Spleen (tissue), 11 donors: Measurements from ENCODE around the gene CGNL1. TPM values are rescaled to one million over a fixed set of nuclear protein-coding genes. Genes with fewer than 3 reads are reported as not detected.

Experiments used
- DNase-seq: peaks from one replicate; pipeline ENCODE4 v3.0.0-alpha.2; 2020
- H3K27ac ChIP-seq, 8 donors: fragments of 200-600 bp; sonication (generic) in 7 of 8; 1 replicate in 4 of 8; 2 replicates in 4 of 8; pipeline versions ENCODE4 v1.5.0 to v1.8.0; 2016 to 2021; ENCODE audit warnings: inconsistent platforms in 4 of 8, mild to moderate bottlenecking in 4 of 8, moderate library complexity in 1 of 8
- H3K27me3 ChIP-seq, 7 donors: fragments of 200-600 bp; sonication (generic) in 6 of 7; replicated peaks in 1 of 7; 1 replicate in 4 of 7; 2 replicates in 3 of 7; pipeline versions ENCODE4 v1.5.0 to v1.8.0; 2016 to 2021; ENCODE audit warnings: inconsistent platforms in 3 of 7, mild to moderate bottlenecking in 1 of 7
- H3K36me3 ChIP-seq, 6 donors: fragments of 200-600 bp; sonication (generic) in 5 of 6; 1 replicate in 4 of 6; 2 replicates in 2 of 6; pipeline versions ENCODE4 v1.5.0 to v1.8.0; 2016 to 2021; ENCODE audit warnings: inconsistent platforms in 2 of 6
- H3K4me1 ChIP-seq, 6 donors: fragments of 200-600 bp; sonication (generic) in 5 of 6; 1 replicate in 3 of 6; 2 replicates in 3 of 6; pipeline versions ENCODE4 v1.5.0 to v1.8.0; 2016 to 2021; ENCODE audit warnings: inconsistent platforms in 3 of 6
- H3K4me3 ChIP-seq, 8 donors: fragments of 200-600 bp; sonication (generic) in 7 of 8; 1 replicate in 4 of 8; 2 replicates in 4 of 8; pipeline versions ENCODE4 v1.5.0 to v1.8.0; 2016 to 2021; ENCODE audit warnings: inconsistent platforms in 4 of 8, mild to moderate bottlenecking in 4 of 8, moderate library complexity in 2 of 8
- H3K9me3 ChIP-seq, 8 donors: fragments of 200-600 bp; sonication (generic) in 7 of 8; 1 replicate in 4 of 8; 2 replicates in 4 of 8; pipeline versions ENCODE4 v1.5.0 to v1.8.0; 2016 to 2021; ENCODE audit warnings: inconsistent platforms in 4 of 8
- POLR2A ChIP-seq, 3 donors: fragments of 450-650 bp; IDR thresholded peaks; one replicate each; pipeline ENCODE4 v1.5.1; 2017; ENCODE audit warnings: antibody characterized with exemption in 3 of 3, mild to moderate bottlenecking in 1 of 3
- POLR2AphosphoS5 ChIP-seq, 3 donors: sonication (generic); formaldehyde crosslinking; IDR thresholded peaks; one replicate each; pipeline ENCODE4 v1.5.1; 2017; ENCODE audit warnings: antibody characterized with exemption in 3 of 3
- WGBS, 5 donors: extraction: QIAGEN DNeasy Blood & Tissue Kit in 3 of 5; methylation state at CpG; one replicate each; pipeline versions ENCODE4 v1.1.5 to v1.1.7; 2013 to 2018; 5-methylcytosine and 5-hydroxymethylcytosine counted together
- intact Hi-C: fragments of 100-400 bp; cut with DNase I; formaldehyde crosslinking; loops from one replicate; pipeline ENCODE4 v1.15.0; 2023; ENCODE audit warnings: low total_unique reads
- polyA plus RNA-seq, 3 donors: library from polyadenylated mRNA; stranded (reverse); fragments of 200-250 nt; gene quantifications; one replicate each; pipeline ENCODE4 v1.2.1, GENCODE V29; 2013
- total RNA-seq, 7 donors: library from RNA; depleted of rRNA in 3 of 7; stranded (reverse); fragments of >200 nt in 3 of 7; fragmentation: NEBNext Ultra II Directional in 4 of 7; extraction: Animal tissue kit (Norgen Biotek cat#: 25700) in 4 of 7; gene quantifications; one replicate each; pipeline versions ENCODE4 v1.1.0 to v1.2.1, GENCODE V29; 2016 to 2021
- TF ChIP-seq, protein P1 (sequence below), 11 experiments: fragments of 200-600 bp in 7 of 11; fragments of 450-650 bp in 4 of 11; sonication (generic) in 4 of 11; IDR thresholded peaks in 8 of 11; conservative IDR thresholded peaks in 3 of 11; 1 replicate in 7 of 11; 2 replicates in 4 of 11; pipeline versions ENCODE4 v1.4.0 to v1.8.0; 2016 to 2021; ENCODE audit warnings: antibody characterized with exemption in 11 of 11, inconsistent platforms in 4 of 11, mild to moderate bottlenecking in 1 of 11
- donor health status: healthy with polysubstance abuse.
- donor health status: DM: no; HTN: no; CAD: no; lungs with moderate emphysema.
- donor health status: DM: no; HTN: no; CAD: no.
- donor health status: Bipolar disorder and iron deficiency.
- donor health status: healthy.
- donor health status: DM: no; HTN: no; CAD: no.
- donor health status: DM: yes; HTN: yes; CAD: no.

Gene CGNL1
- total and polyA plus RNA-seq, 10 donors: 0.07 to 0.73 (median 0.36) TPM

- H3K4me1 ChIP-seq: peaks cover 0 to 14% (median 8%) of the 10 kb centered on the region in 6 donors
These were observed 130.1 kb downstream of the CGNL1 start for GRCh38 chr15:57506422-57506821.

DNA sequence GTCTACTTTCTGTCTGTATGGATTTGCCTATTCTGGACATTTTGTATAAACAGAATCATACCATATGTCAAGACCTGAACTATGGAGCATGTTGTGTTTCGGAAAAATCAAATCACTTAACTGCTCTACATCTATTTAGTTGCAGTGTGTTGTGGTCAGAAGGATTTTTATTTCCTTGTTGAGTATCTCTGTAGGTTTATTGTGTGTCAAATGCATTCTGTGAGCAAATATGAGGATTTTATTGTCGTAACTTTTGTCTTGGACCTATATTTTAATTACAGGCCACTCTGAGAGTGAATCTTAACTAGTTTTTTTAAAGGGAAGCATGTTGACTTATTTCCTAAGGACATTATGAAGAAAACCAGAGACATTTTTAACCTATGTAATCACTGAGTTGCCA is 130.8 kb downstream of the CGNL1 start:
- Histone ChIP-seq H3K27ac (no peak overlapping the region), H3K36me3 (no peaks in the 10 kb centered on the region), H3K4me3 (no peak overlapping the region), H3K4me1 (peaks cover 0 to 14% (median 8%) of the 10 kb centered on the region in 6 donors), H3K27me3 (no peaks in the 10 kb centered on the region), H3K9me3 (no peaks in the 10 kb centered on the region)
- WGBS, 5 donors: 89 to 98% (median 95%) methylated on average over 2 of the region's 2 CpGs
- TF ChIP-seq POLR2AphosphoS5 (IDR thresholded peaks at IDR 0.05) (no peak), POLR2A (IDR thresholded peaks at IDR 0.05) (no peak)
- TF ChIP-seq, protein P1, sequence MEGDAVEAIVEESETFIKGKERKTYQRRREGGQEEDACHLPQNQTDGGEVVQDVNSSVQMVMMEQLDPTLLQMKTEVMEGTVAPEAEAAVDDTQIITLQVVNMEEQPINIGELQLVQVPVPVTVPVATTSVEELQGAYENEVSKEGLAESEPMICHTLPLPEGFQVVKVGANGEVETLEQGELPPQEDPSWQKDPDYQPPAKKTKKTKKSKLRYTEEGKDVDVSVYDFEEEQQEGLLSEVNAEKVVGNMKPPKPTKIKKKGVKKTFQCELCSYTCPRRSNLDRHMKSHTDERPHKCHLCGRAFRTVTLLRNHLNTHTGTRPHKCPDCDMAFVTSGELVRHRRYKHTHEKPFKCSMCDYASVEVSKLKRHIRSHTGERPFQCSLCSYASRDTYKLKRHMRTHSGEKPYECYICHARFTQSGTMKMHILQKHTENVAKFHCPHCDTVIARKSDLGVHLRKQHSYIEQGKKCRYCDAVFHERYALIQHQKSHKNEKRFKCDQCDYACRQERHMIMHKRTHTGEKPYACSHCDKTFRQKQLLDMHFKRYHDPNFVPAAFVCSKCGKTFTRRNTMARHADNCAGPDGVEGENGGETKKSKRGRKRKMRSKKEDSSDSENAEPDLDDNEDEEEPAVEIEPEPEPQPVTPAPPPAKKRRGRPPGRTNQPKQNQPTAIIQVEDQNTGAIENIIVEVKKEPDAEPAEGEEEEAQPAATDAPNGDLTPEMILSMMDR (IDR thresholded peaks at IDR 0.05 in 8 of 11, conservative IDR thresholded peaks at IDR 0.05 in 3 of 11): no peak
- DNase-seq: no peak
- intact Hi-C loops: no loop called here

More at GRCh38 chr15:57506422-57506821, 130.1 kb downstream of the CGNL1 start:
- Histone ChIP-seq H3K36me3 (no peaks in the 10 kb centered on the region), H3K4me3 (no peak overlapping the region), H3K9me3 (no peaks in the 10 kb centered on the region), H3K27ac (no peak overlapping the region), H3K27me3 (no peaks in the 10 kb centered on the region)
- 75 to 89% (median 81%) methylated on average over 2 of the region's 2 CpGs for WGBS, 5 donors
- TF ChIP-seq POLR2AphosphoS5 (IDR thresholded peaks at IDR 0.05): no peak
- no peak for DNase-seq
- intact Hi-C loops: no loop called here

GRCh38 chr15:57509126-57509525 is 132.8 kb downstream of the CGNL1 start:
- Histone ChIP-seq H3K27me3 (no peaks in the 10 kb centered on the region), H3K36me3 (no peaks in the 10 kb centered on the region), H3K4me1 (peaks cover 0 to 14% (median 8%) of the 10 kb centered on the region in 6 donors), H3K27ac (no peak overlapping the region), H3K4me3 (no peak overlapping the region), H3K9me3 (no peaks in the 10 kb centered on the region)
- TF ChIP-seq, protein P1 (IDR thresholded peaks at IDR 0.05 in 8 of 11, conservative IDR thresholded peaks at IDR 0.05 in 3 of 11): no peak
- TF ChIP-seq POLR2AphosphoS5 (IDR thresholded peaks at IDR 0.05) (no peak), POLR2A (IDR thresholded peaks at IDR 0.05) (no peak)
- no peak for DNase-seq
- intact Hi-C loops: no loop called here
- WGBS, 5 donors: 72 to 91% (median 77%) methylated on average over 12 of the region's 12 CpGs

- no peak for DNase-seq
- TF ChIP-seq POLR2AphosphoS5 (IDR thresholded peaks at IDR 0.05): no peak
- Histone ChIP-seq H3K4me3 (no peak overlapping the region), H3K9me3 (no peaks in the 10 kb centered on the region), H3K4me1 (peaks cover 0 to 14% (median 8%) of the 10 kb centered on the region in 6 donors), H3K27me3 (no peaks in the 10 kb centered on the region), H3K27ac (no peak overlapping the region), H3K36me3 (no peaks in the 10 kb centered on the region)
- intact Hi-C loops: no loop called here
- 39 to 52% (median 43%) methylated on average over 4 of the region's 4 CpGs for WGBS, 5 donors
These were observed 133.7 kb downstream of the CGNL1 start for GRCh38 chr15:57509965-57510364.

DNA sequence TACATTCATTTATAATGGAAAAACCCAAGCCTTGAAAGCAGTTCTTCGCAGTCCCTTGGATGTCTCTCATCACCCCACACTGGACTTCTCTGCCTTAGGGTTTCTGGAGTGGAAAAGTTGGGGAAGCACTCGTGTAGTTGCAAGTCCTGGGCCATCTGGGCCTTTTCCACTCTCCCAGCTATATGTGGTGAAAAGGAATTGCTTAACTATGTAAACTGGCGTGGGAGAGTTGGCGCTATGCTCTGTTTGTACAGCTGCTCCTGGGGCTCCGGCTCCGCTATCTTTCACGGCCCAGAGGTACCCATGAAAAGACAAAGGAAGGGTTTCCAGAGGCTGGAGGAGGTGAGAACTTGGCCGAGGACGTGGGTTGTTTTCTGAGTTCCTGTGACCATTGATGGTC is 134.3 kb downstream of the CGNL1 start:
- 79 to 94% (median 90%) methylated on average over 9 of the region's 9 CpGs for WGBS, 5 donors
- Histone ChIP-seq H3K4me3 (no peak overlapping the region), H3K4me1 (peaks cover 0 to 14% (median 8%) of the 10 kb centered on the region in 6 donors), H3K27ac (no peak overlapping the region), H3K9me3 (no peaks in the 10 kb centered on the region), H3K27me3 (no peaks in the 10 kb centered on the region), H3K36me3 (no peaks in the 10 kb centered on the region)
- TF ChIP-seq POLR2A (IDR thresholded peaks at IDR 0.05) (no peak), POLR2AphosphoS5 (IDR thresholded peaks at IDR 0.05) (no peak)
- TF ChIP-seq, protein P1 (IDR thresholded peaks at IDR 0.05 in 8 of 11, conservative IDR thresholded peaks at IDR 0.05 in 3 of 11): no peak
- no peak for DNase-seq
- intact Hi-C loops: no loop called here
